SKM-1 (cell line): ENCODE results near the gene ACSF3.

Experiments
- DNase-seq: peaks from one replicate; lab custom pipeline; 2025; ENCODE audit not compliant: unreplicated experiment; lab: John Stamatoyannopoulos, UW

Gene ACSF3

GRCh38 chr16:89123001-89123830, 29.6 kb downstream of the ACSF3 start:
- DNase-seq: no peak

DNA sequence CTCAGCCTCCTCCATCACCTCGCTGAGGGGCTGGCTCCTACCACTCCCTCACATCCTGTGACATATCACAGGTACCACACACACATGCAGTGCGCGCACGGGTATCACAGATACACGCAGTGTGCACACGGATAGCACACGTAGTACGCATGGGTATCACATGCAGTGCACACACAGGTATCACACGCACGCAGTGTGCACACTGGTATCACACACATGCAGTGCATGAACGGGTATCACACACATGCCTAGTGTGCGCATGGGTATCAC, 30.1 kb downstream of the ACSF3 start:
- DNase-seq: no peak

- no peak for DNase-seq
Measured at GRCh38 chr16:89129378-89129777, 35.7 kb downstream of the ACSF3 start.

GRCh38 chr16:89130448-89130847, 36.8 kb downstream of the ACSF3 start:
- DNase-seq: no peak

DNA sequence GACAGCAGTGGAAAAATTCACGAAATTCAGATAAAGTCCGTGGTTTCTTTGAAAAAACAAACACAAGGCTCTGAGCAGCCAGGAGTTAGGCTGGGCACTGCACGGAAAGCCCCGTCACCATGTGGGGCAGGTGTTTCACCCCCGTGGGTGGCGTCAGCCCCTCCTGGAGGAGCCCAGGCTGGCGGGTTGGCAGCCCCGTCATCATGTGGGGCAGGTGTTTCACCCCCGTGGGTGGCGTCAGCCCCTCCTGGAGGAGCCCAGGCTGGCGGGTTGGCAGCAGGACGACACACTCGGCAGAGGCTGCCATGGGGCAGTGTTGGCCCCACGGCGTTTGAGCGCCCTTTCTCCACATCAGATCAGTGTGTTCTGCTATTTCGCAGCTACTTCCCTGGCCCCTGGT, 38.1 kb downstream of the ACSF3 start:
- no peak for DNase-seq

DNA sequence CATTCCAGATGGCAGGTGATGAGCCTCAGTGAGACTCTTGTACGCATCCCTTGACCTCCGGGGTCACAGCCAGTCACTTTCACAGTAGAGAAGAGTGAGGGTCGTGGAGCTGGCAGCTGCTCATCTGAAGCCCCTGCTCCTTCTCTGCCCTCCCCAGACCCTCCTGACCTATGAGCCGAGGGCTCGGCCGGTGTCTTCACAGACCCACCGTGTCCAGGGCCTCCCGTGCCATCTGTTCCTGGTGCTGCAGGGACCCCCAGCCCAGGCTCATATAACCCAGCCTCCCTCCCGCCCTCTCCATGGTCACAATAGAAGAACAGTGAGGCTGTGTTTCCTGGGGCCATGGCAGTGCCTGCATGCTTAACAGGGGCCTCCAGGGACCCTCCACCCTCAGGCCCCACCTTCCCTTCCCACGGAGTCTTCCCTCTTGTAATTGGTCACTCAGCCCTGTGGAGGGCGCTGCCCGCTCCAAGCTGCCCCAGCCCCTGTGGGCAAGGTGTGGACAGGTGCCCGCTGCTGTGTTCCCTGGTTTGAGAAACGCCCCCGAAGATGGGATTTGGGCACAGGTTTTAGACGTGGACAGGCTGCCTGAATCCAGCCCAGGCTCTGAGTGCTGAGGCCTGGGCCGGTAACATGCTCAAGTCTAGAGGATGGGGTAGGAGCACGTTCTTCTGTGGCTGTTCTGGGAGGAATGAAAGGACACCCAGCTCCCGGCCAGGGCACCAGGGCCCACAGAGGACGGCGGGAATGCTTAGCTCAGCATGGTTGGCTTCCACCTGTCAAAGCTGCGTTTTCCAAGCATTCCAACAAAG, 38.7 kb downstream of the ACSF3 start:
- no peak for DNase-seq

DNA sequence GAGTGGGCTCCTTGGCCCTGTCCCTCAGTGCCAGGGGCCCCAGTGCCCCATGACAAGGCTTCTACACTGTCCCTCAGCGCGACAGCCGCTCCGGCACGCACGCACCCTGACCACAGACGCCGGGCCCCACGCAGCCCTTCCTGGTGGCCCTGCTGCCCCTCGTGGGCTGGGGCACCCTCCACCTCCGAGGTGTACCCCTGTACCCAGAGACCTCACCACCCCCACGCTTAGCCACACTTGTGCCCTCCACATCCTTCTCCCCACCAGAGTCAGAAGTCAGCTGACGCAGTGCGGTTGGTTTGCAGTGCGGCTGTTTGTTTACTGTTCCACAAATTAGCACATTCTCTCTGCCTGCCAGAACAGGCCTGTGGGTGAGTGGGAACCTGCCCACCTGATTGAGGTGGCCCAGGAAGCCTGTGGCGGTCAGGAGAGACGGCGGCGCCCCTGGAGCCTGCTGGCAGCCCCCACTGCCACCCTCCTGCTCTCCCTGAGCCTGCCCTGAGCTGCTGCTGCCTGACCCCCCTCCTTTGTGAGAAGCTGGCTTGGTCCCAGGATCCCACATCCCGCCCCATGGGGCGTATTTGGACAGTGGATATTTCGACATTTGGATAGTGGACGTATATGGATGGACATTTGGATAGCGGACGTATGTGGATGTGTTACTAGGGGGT, 39.9 kb downstream of the ACSF3 start:
- no peak for DNase-seq

DNA sequence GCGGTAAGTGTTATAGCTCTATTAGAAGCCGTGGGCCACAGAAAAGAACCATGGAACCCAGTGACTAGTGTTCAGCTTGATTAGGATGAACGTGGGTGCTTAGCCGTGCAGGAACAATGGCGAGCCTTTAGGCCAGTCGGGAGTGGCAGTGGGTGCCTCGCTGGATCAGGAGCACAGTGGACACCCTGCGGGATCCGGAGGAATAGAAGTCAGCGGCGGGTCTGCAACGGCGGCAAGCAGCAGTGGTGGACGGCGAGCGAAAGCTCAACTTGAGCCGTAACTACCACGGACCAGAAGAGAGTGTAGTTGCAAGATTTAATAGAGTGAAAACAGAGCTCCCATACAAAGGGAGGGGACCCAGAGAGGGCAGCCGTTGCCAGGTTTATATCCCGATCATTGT, 40.6 kb downstream of the ACSF3 start:
- DNase-seq: no peak

- DNase-seq: no peak
Measured at GRCh38 chr16:89135166-89135565, 41.5 kb downstream of the ACSF3 start.

- no peak for DNase-seq
Measured at GRCh38 chr16:89135971-89136765, 42.5 kb downstream of the ACSF3 start.

DNA sequence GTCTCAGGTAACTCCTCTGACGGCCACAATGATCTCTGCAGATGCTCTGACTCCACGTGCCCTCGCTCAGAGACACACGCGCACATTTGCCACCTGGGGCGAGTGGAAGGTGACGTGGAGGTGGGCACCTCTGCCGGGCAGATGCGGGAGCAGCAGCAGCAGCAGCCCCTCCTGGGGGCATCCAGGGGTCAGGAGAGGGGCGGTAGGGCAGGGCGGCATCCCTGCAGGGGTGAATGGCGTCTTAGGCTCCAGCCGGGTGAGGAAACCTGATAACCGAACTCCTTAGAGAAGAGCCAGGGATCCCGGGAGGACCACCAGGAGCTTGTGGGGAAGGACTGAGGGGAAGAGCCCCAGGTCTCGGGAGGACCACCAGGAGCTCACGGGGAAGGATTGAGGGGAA, 43.3 kb downstream of the ACSF3 start:
- DNase-seq: no peak

DNA sequence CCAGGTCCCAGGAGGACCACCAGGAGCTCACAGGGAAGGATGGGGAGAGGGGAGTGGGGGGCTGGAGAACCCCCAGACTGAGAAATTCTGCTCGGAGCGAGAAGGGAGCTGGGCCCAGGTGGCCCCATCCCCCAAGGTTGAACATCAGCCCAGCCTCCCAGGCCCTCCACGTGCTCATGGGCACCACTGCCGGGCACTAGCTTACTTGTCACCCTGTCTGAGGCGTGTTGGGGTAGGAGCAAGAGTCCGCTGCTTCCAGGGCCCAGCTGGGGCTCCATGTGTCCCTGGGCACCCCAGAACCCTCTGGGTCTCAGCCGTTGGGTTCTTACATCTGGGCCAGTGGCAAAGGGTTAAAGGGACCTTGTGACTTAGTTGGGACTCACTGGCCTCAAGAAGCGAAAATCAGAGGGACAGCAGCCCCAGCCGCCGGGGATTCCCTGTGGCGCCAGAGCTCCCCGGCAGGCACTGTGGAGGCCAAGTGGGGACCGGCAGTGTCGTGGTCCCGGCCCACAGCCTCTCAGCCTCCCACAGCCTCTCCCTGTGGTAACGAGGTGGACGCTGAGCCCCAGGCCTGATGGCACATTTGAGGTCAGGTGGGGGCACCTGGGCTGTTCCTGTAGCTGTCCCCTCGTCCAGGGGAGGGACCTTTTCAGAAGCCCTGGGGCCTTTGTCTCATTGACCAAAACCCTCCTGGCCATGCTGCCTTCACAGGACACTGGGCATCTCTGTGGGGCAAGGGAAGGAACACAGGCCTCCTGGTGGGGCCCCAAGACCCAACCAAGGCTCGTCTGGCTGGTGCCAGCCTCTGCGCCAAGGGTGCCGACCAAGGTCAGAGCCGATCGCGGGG, 44.2 kb downstream of the ACSF3 start:
- DNase-seq: no peak

GRCh38 chr16:89138513-89138795, 44.8 kb downstream of the ACSF3 start:
- DNase-seq: no peak

- DNase-seq: no peak
Measured at GRCh38 chr16:89138843-89139520, 45.3 kb downstream of the ACSF3 start.

- no peak for DNase-seq
Measured at GRCh38 chr16:89139907-89140361, 46.3 kb downstream of the ACSF3 start.

- no peak for DNase-seq
Measured at GRCh38 chr16:89140401-89140800, 46.7 kb downstream of the ACSF3 start.

DNA sequence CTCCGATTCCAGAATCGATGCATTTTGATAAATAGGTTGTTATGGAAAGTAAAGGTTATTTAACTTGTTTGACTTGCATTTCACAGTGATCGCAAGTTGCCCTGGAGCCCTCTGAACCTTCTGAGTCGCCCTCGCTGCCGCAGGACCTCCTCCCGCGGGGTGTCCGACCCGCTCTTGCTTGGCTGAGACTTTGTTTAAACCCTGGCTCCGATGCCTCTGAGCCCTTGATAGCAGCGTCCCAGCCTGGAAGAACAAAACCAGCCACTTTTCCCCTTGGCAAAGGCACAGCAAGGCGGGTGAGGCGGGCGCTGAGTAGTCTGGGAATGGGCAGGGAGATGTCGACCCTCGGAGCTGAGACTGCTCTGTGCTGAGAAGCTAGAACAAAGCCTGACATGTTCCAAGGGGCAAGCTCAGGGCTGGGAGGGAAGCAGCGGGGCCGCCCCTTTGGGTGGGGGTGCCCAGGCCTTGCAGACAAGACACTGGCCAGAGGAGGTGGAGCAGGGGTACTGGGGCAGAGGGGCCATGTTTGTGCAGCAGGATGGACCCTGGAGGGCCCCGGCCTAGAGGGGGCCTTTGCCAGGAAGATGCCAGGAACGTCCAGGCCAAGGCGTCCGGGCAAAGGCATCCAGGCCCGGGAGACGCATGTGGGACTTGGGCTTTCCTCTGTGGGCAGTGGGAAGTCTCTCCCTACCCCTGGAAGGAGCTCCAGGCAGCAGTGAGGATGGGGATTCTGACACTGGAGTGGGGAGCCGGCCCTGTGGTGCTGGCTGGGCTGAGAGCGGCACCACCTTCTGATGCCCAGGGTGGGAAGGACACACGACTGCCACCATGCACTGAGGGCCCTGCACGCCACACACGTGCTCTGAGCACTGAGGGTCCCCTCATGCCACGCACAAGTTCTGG, 47.6 kb downstream of the ACSF3 start:
- DNase-seq: no peak

- DNase-seq: no peak
Measured at GRCh38 chr16:89141884-89142267, 48.2 kb downstream of the ACSF3 start.
